Urinary bladder (tissue), 4 donors: ENCODE data around the gene M6PR. TPM values are rescaled to one million over a fixed set of nuclear protein-coding genes. Genes with fewer than 3 reads are reported as not detected.
"Not testable (repeated sequence)": the region's sequence is repeated elsewhere in the genome, so short reads cannot be mapped to it uniquely, and the experiment has no call there.

Source experiments
- DNase-seq: peaks from one replicate; pipeline ENCODE4 v3.0.0-alpha.2; 2015; ENCODE audit errors: extremely low spot score
- H3K27ac ChIP-seq: one replicate; pipeline ENCODE4 v1.5.1; 2013; ENCODE audit warnings: low read depth, mild to moderate bottlenecking, moderate library complexity
- H3K36me3 ChIP-seq: one replicate; pipeline ENCODE4 v1.6.1; 2013; ENCODE audit warnings: mild to moderate bottlenecking, moderate library complexity; ENCODE audit not compliant: insufficient read depth
- H3K4me1 ChIP-seq: one replicate; pipeline ENCODE4 v1.6.1; 2013; ENCODE audit warnings: mild to moderate bottlenecking, moderate library complexity; ENCODE audit not compliant: insufficient read depth
- H3K4me3 ChIP-seq: one replicate; pipeline ENCODE4 v1.5.1; 2013; ENCODE audit warnings: low read depth, low read length
- WGBS: extraction: QIAGEN DNeasy Blood & Tissue Kit; methylation state at CpG from one replicate; pipeline ENCODE4 v1.1.7; 2013; 5-methylcytosine and 5-hydroxymethylcytosine counted together
- polyA plus RNA-seq: library from polyadenylated mRNA; stranded (reverse); fragments of 200-250 nt; gene quantifications from one replicate; pipeline ENCODE4 v1.2.3, GENCODE V29; 2013
- total RNA-seq: library from RNA; depleted of rRNA; stranded (reverse); fragments of >200 nt; gene quantifications from one replicate; pipeline ENCODE4 v1.2.3, GENCODE V29; 2014
- donor health status: healthy with polysubstance abuse.
- donor health status: healthy.

M6PR gene
- total and polyA plus RNA-seq, 2 donors = 76.9 to 93.1 TPM

- Histone ChIP-seq H3K4me3 (no peak overlapping the region), H3K27ac (no peak overlapping the region), H3K4me1 (no peaks in the 10 kb centered on the region), H3K36me3 (peaks cover 3% of the 10 kb centered on the region)
- DNase-seq = no peak
- 65% methylated on average over 5 of the region's 5 CpGs for WGBS
Measured at GRCh38 chr12:8941691-8942478, 7.6 kb downstream of the M6PR start.

GRCh38 chr12:8937842-8938442 lies 11.5 kb downstream of the M6PR start:
- not testable (repeated sequence) for H3K36me3 ChIP-seq, H3K4me3 ChIP-seq, H3K27ac ChIP-seq, H3K4me1 ChIP-seq, DNase-seq
- 69% methylated on average over 3 of the region's 5 CpGs for WGBS

- DNase-seq = no peak
- no peaks in the 10 kb centered on the region for H3K4me1 ChIP-seq
- WGBS = 97% methylated on average over 7 of the region's 7 CpGs
- H3K4me3 ChIP-seq = no peak overlapping the region
- H3K36me3 ChIP-seq = no peaks in the 10 kb centered on the region
- no peak overlapping the region for H3K27ac ChIP-seq
Measured at GRCh38 chr12:8936735-8937134, 12.7 kb downstream of the M6PR start.

GRCh38 chr12:8934080-8934479 lies 15.4 kb downstream of the M6PR start:
- DNase-seq, H3K36me3 ChIP-seq: not testable (repeated sequence)
- 93% methylated on average over 4 of the region's 4 CpGs for WGBS

GRCh38 chr12:8932464-8932863 lies 17.0 kb downstream of the M6PR start:
- not testable (repeated sequence) for H3K36me3 ChIP-seq, H3K27ac ChIP-seq, H3K4me3 ChIP-seq, H3K4me1 ChIP-seq, DNase-seq
- over 99% methylated on average over 3 of the region's 3 CpGs for WGBS

More at GRCh38 chr12:8934080-8934479, 15.4 kb downstream of the M6PR start:
- H3K4me3 ChIP-seq, H3K4me1 ChIP-seq, H3K27ac ChIP-seq: not testable (repeated sequence)

- H3K4me3 ChIP-seq, H3K27ac ChIP-seq, H3K4me1 ChIP-seq, H3K36me3 ChIP-seq, DNase-seq: not testable (repeated sequence)
- 95% methylated on average over 4 of the region's 4 CpGs for WGBS
Measured at GRCh38 chr12:8930655-8931323, 18.7 kb downstream of the M6PR start.

- Histone ChIP-seq H3K36me3 (peaks cover 16% of the 10 kb centered on the region), H3K27ac (no peak overlapping the region), H3K4me3 (no peak overlapping the region), H3K4me1 (no peaks in the 10 kb centered on the region)
- DNase-seq = no peak
- 95% methylated on average over 5 of the region's 5 CpGs for WGBS
Measured at GRCh38 chr12:8922544-8922943, 26.9 kb downstream of the M6PR start.

- not testable (repeated sequence) for DNase-seq, H3K27ac ChIP-seq, H3K4me1 ChIP-seq, H3K4me3 ChIP-seq
- peaks cover 11% of the 10 kb centered on the region for H3K36me3 ChIP-seq
- WGBS = 88% methylated on average over 4 of the region's 4 CpGs
Measured at GRCh38 chr12:8919643-8920042, 29.8 kb downstream of the M6PR start.

- H3K4me3 ChIP-seq = no peak overlapping the region
- 53% methylated on average over 1 of the region's 1 CpG for WGBS
- H3K36me3 ChIP-seq = peaks cover 10% of the 10 kb centered on the region
- DNase-seq = no peak
- H3K27ac ChIP-seq = no peak overlapping the region
- H3K4me1 ChIP-seq = no peaks in the 10 kb centered on the region
Measured at GRCh38 chr12:8917751-8918150, 31.7 kb downstream of the M6PR start.

- no peaks in the 10 kb centered on the region for H3K4me1 ChIP-seq
- DNase-seq = no peak
- WGBS = 79% methylated on average over 3 of the region's 3 CpGs
- no peak overlapping the region for H3K4me3 ChIP-seq
- H3K27ac ChIP-seq = no peak overlapping the region
- peaks cover 7% of the 10 kb centered on the region for H3K36me3 ChIP-seq
Measured at GRCh38 chr12:8917031-8917430, 32.4 kb downstream of the M6PR start.

GRCh38 chr12:8916154-8916553 lies 33.3 kb downstream of the M6PR start:
- Histone ChIP-seq H3K4me1 (no peaks in the 10 kb centered on the region), H3K36me3 (peaks cover 5% of the 10 kb centered on the region), H3K27ac (no peak overlapping the region), H3K4me3 (no peak overlapping the region)
- no peak for DNase-seq

- DNase-seq = no peak
- Histone ChIP-seq H3K4me1 (no peaks in the 10 kb centered on the region), H3K4me3 (peak overlapping the region; percentile 85), H3K36me3 (peaks cover 3% of the 10 kb centered on the region), H3K27ac (no peak overlapping the region)
- WGBS = 2% methylated on average over 28 of the region's 35 CpGs
Measured at GRCh38 chr12:8914716-8915526, 34.5 kb downstream of the M6PR start.

- WGBS = 1% methylated on average over 35 of the region's 57 CpGs
- H3K27ac ChIP-seq = peak within 1 kb of the TSS; percentile 83
- H3K4me1 ChIP-seq, H3K36me3 ChIP-seq: not testable (repeated sequence)
- H3K4me3 ChIP-seq = peak within 1 kb of the TSS; percentile 85
- peak; percentile 86 for DNase-seq
Measured at GRCh38 chr12:8914033-8914715, 35.3 kb downstream of the M6PR start, which contains the start of gene PHC1. Gene PHC1 (plus strand): TSS chr12:8914509. CDS start chr12:8917678, 3,169 bp downstream.
